ENCODE data around the gene WNT10A. TPM values are rescaled to one million over a fixed set of nuclear protein-coding genes. Genes with fewer than 3 reads are reported as not detected.
"Not testable (repeated sequence)": the region's sequence is repeated elsewhere in the genome, so short reads cannot be mapped to it uniquely, and the experiment has no call there.

WNT10A gene
- total RNA-seq, 2 experiments from 2014 or later, result 4.8 to 6.6 TPM

- intact Hi-C loops (cut with DNase I, micrococcal nuclease), result no loop called here
- H3K4me1 ChIP-seq (ENCODE audit: insufficient read depth, low read length), result no peaks in the 10 kb centered on the region
- Mint-ChIP-seq H3K9me3 (no peaks in the 10 kb centered on the region), H3K27ac (no peak overlapping the region), H3K4me3 (no peak overlapping the region), H3K4me1 (ENCODE audit: low read depth) (no peaks in the 10 kb centered on the region), H3K36me3 (ENCODE audit: low read depth) (no peaks in the 10 kb centered on the region), H3K27me3 (peaks cover 69% of the 10 kb centered on the region)
- DNase-seq (no peak), ATAC-seq (ENCODE audit: poor library complexity) (no peak)
- no peaks in the 10 kb centered on the region for H3K36me3 ChIP-seq (ENCODE audit: insufficient read depth, low read length)
- H3K27ac ChIP-seq (ENCODE audit: low read depth in 1 of 2, low read length in 2 of 2), result no peak overlapping the region
- no peak overlapping the region for H3K4me3 ChIP-seq (ENCODE audit: low read length)
- peaks cover 7 to 21% of the 10 kb centered on the region in 2 experiments for H3K27me3 ChIP-seq (ENCODE audit: control insufficient read depth in 1 of 2, insufficient read depth in 2 of 2, low read length in 2 of 2)
- CTCF ChIA-PET, result no interaction called here
- H3K9me3 ChIP-seq (ENCODE audit: control insufficient read depth in 1 of 2, insufficient read depth in 1 of 2, low read length in 2 of 2), result peaks cover 0 to 8% of the 10 kb centered on the region in 2 experiments
- POLR2A ChIA-PET, result no interaction called here
- TF ChIP-seq, protein P1, sequence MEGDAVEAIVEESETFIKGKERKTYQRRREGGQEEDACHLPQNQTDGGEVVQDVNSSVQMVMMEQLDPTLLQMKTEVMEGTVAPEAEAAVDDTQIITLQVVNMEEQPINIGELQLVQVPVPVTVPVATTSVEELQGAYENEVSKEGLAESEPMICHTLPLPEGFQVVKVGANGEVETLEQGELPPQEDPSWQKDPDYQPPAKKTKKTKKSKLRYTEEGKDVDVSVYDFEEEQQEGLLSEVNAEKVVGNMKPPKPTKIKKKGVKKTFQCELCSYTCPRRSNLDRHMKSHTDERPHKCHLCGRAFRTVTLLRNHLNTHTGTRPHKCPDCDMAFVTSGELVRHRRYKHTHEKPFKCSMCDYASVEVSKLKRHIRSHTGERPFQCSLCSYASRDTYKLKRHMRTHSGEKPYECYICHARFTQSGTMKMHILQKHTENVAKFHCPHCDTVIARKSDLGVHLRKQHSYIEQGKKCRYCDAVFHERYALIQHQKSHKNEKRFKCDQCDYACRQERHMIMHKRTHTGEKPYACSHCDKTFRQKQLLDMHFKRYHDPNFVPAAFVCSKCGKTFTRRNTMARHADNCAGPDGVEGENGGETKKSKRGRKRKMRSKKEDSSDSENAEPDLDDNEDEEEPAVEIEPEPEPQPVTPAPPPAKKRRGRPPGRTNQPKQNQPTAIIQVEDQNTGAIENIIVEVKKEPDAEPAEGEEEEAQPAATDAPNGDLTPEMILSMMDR (IDR thresholded peaks at IDR 0.05), result no peak
These were observed 44.8 kb downstream of the WNT10A start for GRCh38 chr2:218925434-218925833.

DNA sequence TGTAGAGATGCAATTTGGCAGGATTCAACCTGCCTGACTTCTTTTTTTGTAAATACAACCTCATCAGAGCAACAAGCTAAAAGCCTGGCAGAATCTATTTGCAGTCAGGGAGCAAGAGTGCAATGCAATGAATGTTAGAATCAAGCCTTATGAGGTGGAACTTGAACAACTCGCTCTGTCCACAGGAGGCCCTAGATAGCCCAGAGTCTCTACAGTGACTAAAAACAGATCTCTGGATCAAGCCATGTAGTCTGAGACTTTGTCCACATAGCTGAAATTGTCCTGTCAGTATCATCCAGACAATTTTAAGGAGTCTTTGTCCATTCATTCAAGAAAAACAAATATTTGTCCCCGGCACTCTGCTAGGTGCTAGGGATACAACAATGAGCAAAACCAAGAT lies 46.8 kb downstream of the WNT10A start:
- peaks cover 56% of the 10 kb centered on the region for H3K27me3 Mint-ChIP-seq
- TF ChIP-seq, protein P1 (IDR thresholded peaks at IDR 0.05), result no peak
- no peaks in the 10 kb centered on the region for H3K4me1 Mint-ChIP-seq (ENCODE audit: low read depth)
- intact Hi-C loops (cut with DNase I, micrococcal nuclease), result no loop called here
- ChIA-PET CTCF (no interaction called here), POLR2A (no interaction called here)
- H3K4me1 ChIP-seq (ENCODE audit: insufficient read depth, low read length), result no peaks in the 10 kb centered on the region
- H3K27ac Mint-ChIP-seq, result no peak overlapping the region
- no peaks in the 10 kb centered on the region for H3K36me3 ChIP-seq (ENCODE audit: insufficient read depth, low read length)
- H3K9me3 ChIP-seq (ENCODE audit: control insufficient read depth in 1 of 2, insufficient read depth in 1 of 2, low read length in 2 of 2), result peaks cover 0 to 8% of the 10 kb centered on the region in 2 experiments
- no peak overlapping the region for H3K4me3 ChIP-seq (ENCODE audit: low read length)
- H3K9me3 Mint-ChIP-seq, result no peaks in the 10 kb centered on the region
- H3K27ac ChIP-seq (ENCODE audit: low read depth in 1 of 2, low read length in 2 of 2), result no peak overlapping the region
- no peak overlapping the region for H3K4me3 Mint-ChIP-seq
- ATAC-seq (ENCODE audit: poor library complexity) (no peak), DNase-seq (no peak)
- no peaks in the 10 kb centered on the region for H3K36me3 Mint-ChIP-seq (ENCODE audit: low read depth)
- peaks cover 7 to 21% of the 10 kb centered on the region in 2 experiments for H3K27me3 ChIP-seq (ENCODE audit: control insufficient read depth in 1 of 2, insufficient read depth in 2 of 2, low read length in 2 of 2)

DNA sequence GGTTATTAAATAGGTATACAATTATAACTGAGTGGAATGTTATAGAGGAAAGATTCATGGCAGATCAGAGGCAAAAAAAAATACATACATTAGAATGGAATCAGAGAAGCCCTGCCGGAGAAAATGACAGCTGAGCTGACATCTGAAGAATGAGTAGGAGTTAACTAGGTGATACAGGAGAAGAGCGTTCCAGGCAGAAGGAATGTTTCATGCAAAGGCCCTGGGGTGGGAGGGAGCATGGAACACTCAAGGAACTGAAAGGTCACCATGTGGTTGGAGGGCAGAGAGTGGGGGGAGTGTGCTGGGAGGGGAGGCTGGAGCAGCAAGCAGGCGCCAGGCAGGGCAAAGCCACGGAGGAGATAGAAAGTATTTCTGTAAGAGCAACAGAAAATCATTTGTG lies 47.2 kb downstream of the WNT10A start:
- ChIA-PET CTCF (no interaction called here), POLR2A (no interaction called here)
- ATAC-seq (ENCODE audit: poor library complexity) (no peak), DNase-seq (no peak)
- no peaks in the 10 kb centered on the region for H3K36me3 Mint-ChIP-seq (ENCODE audit: low read depth)
- intact Hi-C loops (cut with DNase I, micrococcal nuclease), result no loop called here
- peaks cover 55% of the 10 kb centered on the region for H3K27me3 Mint-ChIP-seq
- H3K4me1 ChIP-seq (ENCODE audit: insufficient read depth, low read length), result no peaks in the 10 kb centered on the region
- H3K27me3 ChIP-seq (ENCODE audit: control insufficient read depth in 1 of 2, insufficient read depth in 2 of 2, low read length in 2 of 2), result peaks cover 7 to 21% of the 10 kb centered on the region in 2 experiments
- H3K9me3 ChIP-seq (ENCODE audit: control insufficient read depth in 1 of 2, insufficient read depth in 1 of 2, low read length in 2 of 2), result peaks cover 0 to 8% of the 10 kb centered on the region in 2 experiments
- no peak overlapping the region for H3K4me3 ChIP-seq (ENCODE audit: low read length)
- TF ChIP-seq, protein P1 (IDR thresholded peaks at IDR 0.05), result no peak
- H3K9me3 Mint-ChIP-seq, result no peaks in the 10 kb centered on the region
- no peaks in the 10 kb centered on the region for H3K4me1 Mint-ChIP-seq (ENCODE audit: low read depth)
- no peak overlapping the region for H3K27ac Mint-ChIP-seq
- H3K36me3 ChIP-seq (ENCODE audit: insufficient read depth, low read length), result no peaks in the 10 kb centered on the region
- no peak overlapping the region for H3K4me3 Mint-ChIP-seq
- H3K27ac ChIP-seq (ENCODE audit: low read depth in 1 of 2, low read length in 2 of 2), result no peak overlapping the region

DNA sequence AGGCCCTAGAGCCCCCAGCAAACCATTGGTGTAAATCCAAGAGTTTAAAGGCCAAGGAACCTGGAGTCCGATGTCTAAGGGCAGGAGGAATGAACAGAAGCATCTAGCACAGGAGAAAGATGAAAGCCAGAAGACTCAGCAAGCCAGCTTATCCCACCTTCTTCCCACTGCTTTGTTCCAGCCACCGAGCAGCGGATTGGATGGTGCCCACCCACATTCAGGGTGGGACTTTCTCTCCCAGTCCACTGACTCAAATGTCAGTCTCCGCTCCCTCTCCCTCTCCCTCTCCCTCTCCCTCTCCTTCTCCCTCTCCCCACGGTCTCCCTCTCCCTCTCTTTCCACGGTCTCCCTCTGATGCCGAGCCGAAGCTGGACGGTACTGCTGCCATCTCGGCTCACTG lies 49.8 kb downstream of the WNT10A start:
- H3K36me3 Mint-ChIP-seq (ENCODE audit: low read depth); H3K27ac ChIP-seq (ENCODE audit: low read depth in 1 of 2, low read length in 2 of 2); ATAC-seq (ENCODE audit: poor library complexity); CTCF ChIA-PET; POLR2A ChIA-PET; DNase-seq; H3K4me3 ChIP-seq (ENCODE audit: low read length); H3K9me3 Mint-ChIP-seq; H3K27ac Mint-ChIP-seq; H3K4me1 ChIP-seq (ENCODE audit: insufficient read depth, low read length); H3K4me1 Mint-ChIP-seq (ENCODE audit: low read depth); intact Hi-C loops (cut with DNase I, micrococcal nuclease); H3K9me3 ChIP-seq (ENCODE audit: control insufficient read depth in 1 of 2, insufficient read depth in 1 of 2, low read length in 2 of 2); H3K4me3 Mint-ChIP-seq; H3K36me3 ChIP-seq (ENCODE audit: insufficient read depth, low read length): not testable (repeated sequence)
- H3K27me3 ChIP-seq (ENCODE audit: control insufficient read depth in 1 of 2, insufficient read depth in 2 of 2, low read length in 2 of 2), result peaks cover 0 to 14% of the 10 kb centered on the region in 2 experiments
- peaks cover 50% of the 10 kb centered on the region for H3K27me3 Mint-ChIP-seq

DNA sequence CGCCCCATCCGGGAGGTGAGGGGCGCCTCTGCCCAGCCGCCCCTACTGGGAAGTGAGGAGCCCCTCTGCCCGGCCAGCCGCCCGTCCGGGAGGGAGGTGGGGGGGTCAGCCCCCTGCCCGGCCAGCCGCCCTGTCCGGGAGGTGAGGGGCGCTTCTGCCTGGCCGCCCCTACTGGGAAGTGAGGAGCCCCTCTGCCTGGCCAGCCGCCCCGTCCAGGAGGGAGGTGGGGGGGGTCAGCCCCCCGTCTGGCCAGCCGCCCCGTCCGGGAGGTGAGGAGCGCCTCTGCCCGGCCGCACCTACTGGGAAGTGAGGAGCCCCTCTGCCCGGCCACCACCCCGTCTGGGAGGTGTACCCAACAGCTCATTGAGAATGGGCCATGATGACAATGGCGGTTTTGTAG lies 51.1 kb downstream of the WNT10A start:
- H3K36me3 ChIP-seq (ENCODE audit: insufficient read depth, low read length); H3K27ac Mint-ChIP-seq; H3K4me3 Mint-ChIP-seq; CTCF ChIA-PET; H3K4me3 ChIP-seq (ENCODE audit: low read length); POLR2A ChIA-PET; H3K36me3 Mint-ChIP-seq (ENCODE audit: low read depth); intact Hi-C loops (cut with DNase I, micrococcal nuclease); DNase-seq; ATAC-seq (ENCODE audit: poor library complexity); H3K9me3 ChIP-seq (ENCODE audit: control insufficient read depth in 1 of 2, insufficient read depth in 1 of 2, low read length in 2 of 2); H3K4me1 Mint-ChIP-seq (ENCODE audit: low read depth); H3K27ac ChIP-seq (ENCODE audit: low read depth in 1 of 2, low read length in 2 of 2); H3K4me1 ChIP-seq (ENCODE audit: insufficient read depth, low read length); H3K9me3 Mint-ChIP-seq: not testable (repeated sequence)
- peaks cover 10 to 16% of the 10 kb centered on the region in 2 experiments for H3K27me3 ChIP-seq (ENCODE audit: control insufficient read depth in 1 of 2, insufficient read depth in 2 of 2, low read length in 2 of 2)
- H3K27me3 Mint-ChIP-seq, result peaks cover 49% of the 10 kb centered on the region
